ENCODE measurements around the gene ANKS1B.
"Not testable (repeated sequence)": the region's sequence is repeated elsewhere in the genome, so short reads cannot be mapped to it uniquely, and the experiment has no call there.

Gene ANKS1B

DNA sequence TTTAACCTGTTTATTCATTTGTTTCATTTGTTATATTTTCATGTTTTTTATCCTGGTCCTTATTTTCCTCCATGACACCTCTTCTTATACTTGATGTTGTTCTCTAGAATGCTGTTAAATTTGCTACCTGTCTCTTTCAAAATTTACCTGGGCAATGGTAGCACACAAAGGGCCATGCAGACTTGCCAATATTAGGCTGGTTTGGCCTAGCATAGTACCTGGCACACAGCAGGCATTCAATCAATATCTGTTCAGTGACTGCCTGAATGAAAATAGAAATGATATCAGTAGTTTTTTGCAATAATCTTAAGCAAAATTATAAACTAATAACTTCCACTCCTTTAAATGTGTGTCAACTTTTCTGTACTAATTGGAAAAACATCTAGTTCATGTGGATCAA is 1014.5 kb downstream of the ANKS1B start:
- no peak overlapping the region for H3K27ac ChIP-seq (ENCODE audit: low read depth in 2 of 2, low read length in 2 of 2)
- H3K4me3 ChIP-seq (ENCODE audit: low read length in 2 of 2) = no peak overlapping the region
- H3K9ac ChIP-seq (ENCODE audit: low read depth in 1 of 2, low read length in 2 of 2) = no peak overlapping the region

DNA sequence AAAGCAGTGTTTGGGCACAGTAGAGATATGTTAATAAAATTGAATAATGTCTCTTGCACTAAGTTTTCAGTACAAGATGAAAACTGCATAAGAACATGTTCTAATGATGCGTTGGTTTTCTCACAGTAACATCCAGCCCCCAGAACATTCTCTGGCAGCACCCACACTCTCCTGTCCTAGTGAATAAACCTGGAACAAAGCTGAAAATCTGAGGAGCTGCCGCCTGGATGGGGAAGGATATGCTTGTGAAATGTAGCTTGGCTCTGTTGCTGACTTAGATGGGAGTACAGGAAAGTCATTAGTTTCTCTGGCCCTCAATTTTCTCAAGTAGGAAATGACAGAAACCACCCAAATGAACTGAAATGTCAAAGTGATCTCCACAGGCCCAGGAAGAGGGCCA is 1015.8 kb downstream of the ANKS1B start:
- Histone ChIP-seq H3K4me3 (ENCODE audit: low read length in 2 of 2) (no peak overlapping the region), H3K36me3 (ENCODE audit: control insufficient read depth in 2 of 2, insufficient read depth in 2 of 2, low read length in 2 of 2) (no peaks in the 10 kb centered on the region), H3K9ac (ENCODE audit: low read depth in 1 of 2, low read length in 2 of 2) (no peak overlapping the region), H3K9me3 (ENCODE audit: control insufficient read depth in 2 of 2, low read length in 2 of 2) (no peaks in the 10 kb centered on the region), H3K27ac (ENCODE audit: low read depth in 2 of 2, low read length in 2 of 2) (no peak overlapping the region), H3K27me3 (ENCODE audit: control insufficient read depth in 2 of 2, insufficient read depth in 2 of 2, low read length in 2 of 2) (no peaks in the 10 kb centered on the region), H3K4me1 (ENCODE audit: control insufficient read depth in 2 of 2, insufficient read depth in 2 of 2, low read length in 2 of 2) (no peaks in the 10 kb centered on the region)

More for the DNA sequence above, 1014.5 kb downstream of the ANKS1B start:
- no peaks in the 10 kb centered on the region for H3K4me1 ChIP-seq (ENCODE audit: control insufficient read depth in 2 of 2, insufficient read depth in 2 of 2, low read length in 2 of 2)
- H3K36me3 ChIP-seq (ENCODE audit: control insufficient read depth in 2 of 2, insufficient read depth in 2 of 2, low read length in 2 of 2) = no peaks in the 10 kb centered on the region
- no peaks in the 10 kb centered on the region for H3K27me3 ChIP-seq (ENCODE audit: control insufficient read depth in 2 of 2, insufficient read depth in 2 of 2, low read length in 2 of 2)
- H3K9me3 ChIP-seq (ENCODE audit: control insufficient read depth in 2 of 2, low read length in 2 of 2) = no peaks in the 10 kb centered on the region

DNA sequence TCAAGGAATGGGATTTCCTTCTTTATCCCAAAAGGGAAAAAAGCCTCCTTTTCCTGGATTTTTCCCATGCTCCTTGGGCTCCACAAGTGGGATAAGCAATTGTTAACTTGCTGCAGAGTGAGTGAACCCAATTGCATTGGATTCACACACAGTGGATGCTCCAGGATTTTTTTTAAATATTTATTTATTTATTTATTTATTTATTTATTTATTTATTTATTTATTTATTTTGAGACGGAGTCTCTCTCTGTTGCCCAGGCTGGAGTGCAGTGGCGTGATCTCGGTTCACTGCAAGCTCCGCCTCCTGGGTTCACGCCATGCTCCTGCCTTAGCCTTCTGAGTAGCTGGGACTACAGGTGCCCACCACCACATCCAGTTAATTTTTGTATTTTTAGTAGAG is 1027.6 kb downstream of the ANKS1B start:
- not testable (repeated sequence) for H3K4me1 ChIP-seq (ENCODE audit: control insufficient read depth in 2 of 2, insufficient read depth in 2 of 2, low read length in 2 of 2); H3K4me3 ChIP-seq (ENCODE audit: low read length in 2 of 2); H3K9me3 ChIP-seq (ENCODE audit: control insufficient read depth in 2 of 2, low read length in 2 of 2); H3K36me3 ChIP-seq (ENCODE audit: control insufficient read depth in 2 of 2, insufficient read depth in 2 of 2, low read length in 2 of 2); H3K27ac ChIP-seq (ENCODE audit: low read depth in 2 of 2, low read length in 2 of 2); H3K27me3 ChIP-seq (ENCODE audit: control insufficient read depth in 2 of 2, insufficient read depth in 2 of 2, low read length in 2 of 2); H3K9ac ChIP-seq (ENCODE audit: low read depth in 1 of 2, low read length in 2 of 2)

DNA sequence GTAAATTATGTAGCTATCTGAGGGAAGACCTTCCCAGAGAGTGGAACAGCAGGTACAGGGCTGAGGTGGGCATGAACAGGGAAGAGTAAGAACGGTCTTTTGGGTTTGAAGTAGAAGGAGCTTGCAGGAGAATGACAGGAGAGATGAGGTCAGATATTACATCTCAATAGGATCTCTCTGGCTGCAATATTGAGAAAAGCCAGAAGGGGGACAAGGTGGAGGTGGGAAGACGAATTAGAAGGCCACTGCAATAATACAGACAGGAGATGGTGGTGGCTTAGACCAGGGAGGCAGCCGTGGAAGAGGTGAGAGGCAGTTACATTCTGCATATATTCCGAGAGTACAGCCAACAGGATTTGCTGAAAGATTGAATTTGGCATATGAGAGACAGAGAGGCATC is 1029.5 kb downstream of the ANKS1B start:
- Histone ChIP-seq H3K36me3 (ENCODE audit: control insufficient read depth in 2 of 2, insufficient read depth in 2 of 2, low read length in 2 of 2) (no peaks in the 10 kb centered on the region), H3K27ac (ENCODE audit: low read depth in 2 of 2, low read length in 2 of 2) (no peak overlapping the region), H3K9ac (ENCODE audit: low read depth in 1 of 2, low read length in 2 of 2) (no peak overlapping the region), H3K4me3 (ENCODE audit: low read length in 2 of 2) (no peak overlapping the region), H3K9me3 (ENCODE audit: control insufficient read depth in 2 of 2, low read length in 2 of 2) (no peaks in the 10 kb centered on the region), H3K27me3 (ENCODE audit: control insufficient read depth in 2 of 2, insufficient read depth in 2 of 2, low read length in 2 of 2) (no peaks in the 10 kb centered on the region), H3K4me1 (ENCODE audit: control insufficient read depth in 2 of 2, insufficient read depth in 2 of 2, low read length in 2 of 2) (no peaks in the 10 kb centered on the region)

DNA sequence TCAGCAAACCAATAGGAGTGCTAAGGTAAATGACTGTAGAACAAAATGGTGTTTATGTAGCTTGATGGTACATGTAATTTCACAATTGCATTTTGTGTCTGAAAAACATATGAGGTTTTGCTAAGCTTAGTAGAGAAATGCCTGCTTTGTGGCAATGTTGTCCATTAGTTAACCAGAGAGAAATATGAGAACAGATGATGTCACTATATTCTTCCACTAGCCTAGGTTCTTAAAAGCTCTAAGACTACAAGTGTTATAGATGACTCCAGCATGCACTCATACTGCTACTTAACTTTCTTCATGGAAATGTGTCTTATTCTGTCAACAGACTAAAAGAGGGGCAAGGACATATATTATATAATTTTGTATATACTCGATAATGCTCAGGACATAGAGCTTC is 1030.2 kb downstream of the ANKS1B start:
- no peak overlapping the region for H3K27ac ChIP-seq (ENCODE audit: low read depth in 2 of 2, low read length in 2 of 2)
- H3K9me3 ChIP-seq (ENCODE audit: control insufficient read depth in 2 of 2, low read length in 2 of 2) = no peaks in the 10 kb centered on the region
- no peak overlapping the region for H3K4me3 ChIP-seq (ENCODE audit: low read length in 2 of 2)
- H3K36me3 ChIP-seq (ENCODE audit: control insufficient read depth in 2 of 2, insufficient read depth in 2 of 2, low read length in 2 of 2) = no peaks in the 10 kb centered on the region
- no peaks in the 10 kb centered on the region for H3K4me1 ChIP-seq (ENCODE audit: control insufficient read depth in 2 of 2, insufficient read depth in 2 of 2, low read length in 2 of 2)
- H3K27me3 ChIP-seq (ENCODE audit: control insufficient read depth in 2 of 2, insufficient read depth in 2 of 2, low read length in 2 of 2) = no peaks in the 10 kb centered on the region
- H3K9ac ChIP-seq (ENCODE audit: low read depth in 1 of 2, low read length in 2 of 2) = no peak overlapping the region

DNA sequence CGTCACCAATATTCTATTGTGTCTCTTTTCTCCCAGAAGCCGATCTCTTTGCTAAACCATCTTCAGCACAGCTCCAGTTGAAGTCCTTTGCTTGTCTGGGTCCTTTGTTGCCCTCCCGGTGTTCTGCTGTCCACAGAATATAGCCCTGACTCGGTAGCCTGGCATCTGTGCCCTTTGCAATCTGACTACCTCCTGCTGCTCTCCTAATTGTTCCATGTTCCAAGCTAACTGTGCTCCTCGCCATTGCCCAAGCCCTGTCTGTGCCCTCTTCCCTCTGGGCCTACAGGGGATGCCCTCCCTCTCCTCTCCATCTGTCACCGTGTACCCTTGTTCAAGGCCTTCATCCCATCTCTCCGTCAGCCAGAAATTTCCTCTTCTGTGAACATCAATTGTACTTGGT is 1033.3 kb downstream of the ANKS1B start:
- no peaks in the 10 kb centered on the region for H3K36me3 ChIP-seq (ENCODE audit: control insufficient read depth in 2 of 2, insufficient read depth in 2 of 2, low read length in 2 of 2)
- H3K4me1 ChIP-seq (ENCODE audit: control insufficient read depth in 2 of 2, insufficient read depth in 2 of 2, low read length in 2 of 2) = no peaks in the 10 kb centered on the region
- no peaks in the 10 kb centered on the region for H3K9me3 ChIP-seq (ENCODE audit: control insufficient read depth in 2 of 2, low read length in 2 of 2)
- H3K4me3 ChIP-seq (ENCODE audit: low read length in 2 of 2) = no peak overlapping the region
- no peaks in the 10 kb centered on the region for H3K27me3 ChIP-seq (ENCODE audit: control insufficient read depth in 2 of 2, insufficient read depth in 2 of 2, low read length in 2 of 2)
- no peak overlapping the region for H3K27ac ChIP-seq (ENCODE audit: low read depth in 2 of 2, low read length in 2 of 2)
- H3K9ac ChIP-seq (ENCODE audit: low read depth in 1 of 2, low read length in 2 of 2) = no peak overlapping the region

DNA sequence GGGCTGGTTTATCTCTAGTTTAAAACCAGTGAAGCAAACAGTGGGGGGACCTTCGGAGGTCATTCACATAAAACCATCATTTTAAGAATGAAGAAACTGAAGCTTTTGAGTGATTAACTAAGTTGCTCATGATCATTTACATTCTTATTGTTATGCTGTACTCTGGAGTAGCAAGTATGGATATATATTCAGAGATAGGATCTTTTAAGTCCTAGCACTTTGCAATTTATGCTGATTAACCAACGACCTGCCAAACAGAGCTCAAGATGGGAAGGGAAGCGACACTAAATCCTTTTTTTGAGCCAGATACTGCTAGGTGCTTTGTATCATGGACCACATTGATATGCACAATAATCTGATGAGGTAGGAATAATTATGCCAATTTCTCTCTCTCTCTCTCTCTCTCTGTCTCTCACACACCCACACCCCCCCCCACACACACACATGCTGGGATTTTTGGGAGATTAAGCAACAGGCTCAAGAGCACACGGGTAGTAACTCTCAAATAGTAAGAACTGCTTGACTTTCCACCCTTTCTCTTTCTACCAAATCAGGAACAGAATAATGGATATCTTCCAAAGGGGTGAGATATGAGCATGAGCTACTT is 1036.3 kb downstream of the ANKS1B start:
- no peak overlapping the region for H3K4me3 ChIP-seq (ENCODE audit: low read length in 2 of 2)
- no peaks in the 10 kb centered on the region for H3K36me3 ChIP-seq (ENCODE audit: control insufficient read depth in 2 of 2, insufficient read depth in 2 of 2, low read length in 2 of 2)
- no peaks in the 10 kb centered on the region for H3K9me3 ChIP-seq (ENCODE audit: control insufficient read depth in 2 of 2, low read length in 2 of 2)
- no peaks in the 10 kb centered on the region for H3K27me3 ChIP-seq (ENCODE audit: control insufficient read depth in 2 of 2, insufficient read depth in 2 of 2, low read length in 2 of 2)
- H3K27ac ChIP-seq (ENCODE audit: low read depth in 2 of 2, low read length in 2 of 2) = no peak overlapping the region
- no peak overlapping the region for H3K9ac ChIP-seq (ENCODE audit: low read depth in 1 of 2, low read length in 2 of 2)
- H3K4me1 ChIP-seq (ENCODE audit: control insufficient read depth in 2 of 2, insufficient read depth in 2 of 2, low read length in 2 of 2) = no peaks in the 10 kb centered on the region

DNA sequence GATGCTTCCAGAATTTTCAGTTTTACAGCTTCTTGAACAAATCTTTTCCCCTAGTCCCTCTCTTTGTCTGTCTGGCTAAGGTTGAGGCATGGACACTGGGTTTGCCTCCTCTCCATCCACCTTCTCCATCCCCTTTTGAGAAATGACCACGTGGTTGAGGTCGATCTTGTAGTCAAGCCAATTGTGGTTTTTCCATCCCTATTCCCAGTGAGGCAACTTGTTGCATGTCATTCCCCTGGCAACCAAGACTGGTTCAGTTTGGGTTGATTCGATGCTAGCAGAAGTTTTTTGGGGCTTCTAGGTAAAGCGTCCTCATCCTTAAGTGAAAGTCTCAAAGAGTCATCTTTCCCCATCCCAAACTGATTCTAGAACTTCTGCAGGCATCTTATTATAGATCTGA is 1038.9 kb downstream of the ANKS1B start:
- Histone ChIP-seq H3K4me3 (ENCODE audit: low read length in 2 of 2) (no peak overlapping the region), H3K27me3 (ENCODE audit: control insufficient read depth in 2 of 2, insufficient read depth in 2 of 2, low read length in 2 of 2) (no peaks in the 10 kb centered on the region), H3K9me3 (ENCODE audit: control insufficient read depth in 2 of 2, low read length in 2 of 2) (no peaks in the 10 kb centered on the region), H3K9ac (ENCODE audit: low read depth in 1 of 2, low read length in 2 of 2) (no peak overlapping the region), H3K27ac (ENCODE audit: low read depth in 2 of 2, low read length in 2 of 2) (no peak overlapping the region), H3K36me3 (ENCODE audit: control insufficient read depth in 2 of 2, insufficient read depth in 2 of 2, low read length in 2 of 2) (no peaks in the 10 kb centered on the region), H3K4me1 (ENCODE audit: control insufficient read depth in 2 of 2, insufficient read depth in 2 of 2, low read length in 2 of 2) (no peaks in the 10 kb centered on the region)

DNA sequence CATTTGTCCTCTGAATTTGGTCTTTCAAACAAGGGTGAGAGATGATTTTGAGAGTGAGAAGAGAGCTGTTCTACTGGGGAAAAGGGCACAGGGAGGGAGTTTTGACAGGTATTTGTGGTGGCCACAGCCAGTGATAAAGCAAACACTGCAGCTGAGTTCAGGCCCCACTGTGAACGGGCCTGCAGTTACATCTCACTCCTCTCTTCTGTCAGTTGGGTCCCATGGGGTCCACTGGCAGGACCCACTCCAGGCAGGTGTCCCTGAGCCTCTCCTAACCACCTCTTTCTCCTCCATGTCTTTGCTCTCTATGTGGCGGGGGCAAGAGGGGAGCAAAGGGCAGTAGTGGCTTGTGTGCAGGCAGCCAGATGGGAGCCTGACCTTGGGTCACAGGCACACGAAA is 1044.8 kb downstream of the ANKS1B start:
- Histone ChIP-seq H3K27me3 (ENCODE audit: control insufficient read depth in 2 of 2, insufficient read depth in 2 of 2, low read length in 2 of 2) (no peaks in the 10 kb centered on the region), H3K27ac (ENCODE audit: low read depth in 2 of 2, low read length in 2 of 2) (no peak overlapping the region), H3K36me3 (ENCODE audit: control insufficient read depth in 2 of 2, insufficient read depth in 2 of 2, low read length in 2 of 2) (no peaks in the 10 kb centered on the region), H3K4me1 (ENCODE audit: control insufficient read depth in 2 of 2, insufficient read depth in 2 of 2, low read length in 2 of 2) (no peaks in the 10 kb centered on the region), H3K9me3 (ENCODE audit: control insufficient read depth in 2 of 2, low read length in 2 of 2) (no peaks in the 10 kb centered on the region), H3K4me3 (ENCODE audit: low read length in 2 of 2) (no peak overlapping the region), H3K9ac (ENCODE audit: low read depth in 1 of 2, low read length in 2 of 2) (no peak overlapping the region)

DNA sequence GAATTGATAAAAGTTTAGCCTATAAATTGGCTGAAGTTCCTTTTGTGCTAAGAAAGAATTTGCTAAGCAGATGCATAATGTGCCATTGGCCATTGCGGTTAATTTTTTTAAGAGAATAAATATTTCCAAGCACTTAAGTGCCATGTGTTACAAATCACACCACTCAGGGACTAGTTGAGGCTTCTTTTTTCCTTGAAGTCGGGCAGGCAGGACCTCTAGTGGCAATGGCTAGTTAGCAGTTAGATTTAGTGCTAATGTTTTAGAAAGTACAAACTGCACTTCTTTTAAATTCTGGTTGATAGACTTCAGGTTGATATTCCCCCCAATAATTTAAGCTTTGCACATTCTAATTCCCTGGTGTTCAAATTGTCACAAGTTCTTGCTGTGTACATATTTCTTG is 1045.4 kb downstream of the ANKS1B start:
- H3K9ac ChIP-seq (ENCODE audit: low read depth in 1 of 2, low read length in 2 of 2) = no peak overlapping the region
- no peak overlapping the region for H3K4me3 ChIP-seq (ENCODE audit: low read length in 2 of 2)
- H3K27ac ChIP-seq (ENCODE audit: low read depth in 2 of 2, low read length in 2 of 2) = no peak overlapping the region
- H3K9me3 ChIP-seq (ENCODE audit: control insufficient read depth in 2 of 2, low read length in 2 of 2) = no peaks in the 10 kb centered on the region
- H3K36me3 ChIP-seq (ENCODE audit: control insufficient read depth in 2 of 2, insufficient read depth in 2 of 2, low read length in 2 of 2) = no peaks in the 10 kb centered on the region
- H3K4me1 ChIP-seq (ENCODE audit: control insufficient read depth in 2 of 2, insufficient read depth in 2 of 2, low read length in 2 of 2) = no peaks in the 10 kb centered on the region
- no peaks in the 10 kb centered on the region for H3K27me3 ChIP-seq (ENCODE audit: control insufficient read depth in 2 of 2, insufficient read depth in 2 of 2, low read length in 2 of 2)

DNA sequence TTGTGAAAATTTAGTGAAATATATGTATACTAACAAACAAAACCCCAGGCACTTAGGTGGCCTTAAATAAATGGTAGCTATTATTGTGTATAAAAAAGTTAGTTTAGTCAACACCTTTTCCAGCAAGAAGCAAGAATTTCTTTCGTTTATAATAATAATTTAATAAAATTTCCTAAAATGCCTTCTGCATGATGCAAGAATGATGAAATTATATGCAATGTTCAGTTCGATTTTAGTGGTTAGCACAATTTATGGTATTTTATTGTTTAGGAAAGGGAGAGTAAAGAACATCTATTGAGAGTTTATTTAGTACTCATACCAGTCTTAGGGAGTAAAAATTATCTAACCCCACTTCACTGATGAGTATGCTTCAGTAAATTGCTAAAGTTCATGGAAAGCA is 1048.9 kb downstream of the ANKS1B start:
- Histone ChIP-seq H3K4me1 (ENCODE audit: control insufficient read depth in 2 of 2, insufficient read depth in 2 of 2, low read length in 2 of 2) (no peaks in the 10 kb centered on the region), H3K27ac (ENCODE audit: low read depth in 2 of 2, low read length in 2 of 2) (no peak overlapping the region), H3K27me3 (ENCODE audit: control insufficient read depth in 2 of 2, insufficient read depth in 2 of 2, low read length in 2 of 2) (no peaks in the 10 kb centered on the region), H3K9ac (ENCODE audit: low read depth in 1 of 2, low read length in 2 of 2) (no peak overlapping the region), H3K36me3 (ENCODE audit: control insufficient read depth in 2 of 2, insufficient read depth in 2 of 2, low read length in 2 of 2) (no peaks in the 10 kb centered on the region), H3K4me3 (ENCODE audit: low read length in 2 of 2) (no peak overlapping the region), H3K9me3 (ENCODE audit: control insufficient read depth in 2 of 2, low read length in 2 of 2) (no peaks in the 10 kb centered on the region)

Measured in mucosa of rectum (tissue), 2 donors.